HG03045 (cell line): ENCODE measurements around the gene CDK18.

ENCODE experiments used
- ATAC-seq: cut with Tn5 transposase; IDR thresholded peaks from one replicate; pipeline ENCODE4 v1.9.1; 2021; ENCODE audit warnings: mild to moderate bottlenecking, moderate library complexity; ENCODE audit not compliant: unreplicated experiment

CDK18 gene

GRCh38 chr1:205502111-205502810, 2.2 kb upstream of the CDK18 start:
- ATAC-seq = no peak

DNA sequence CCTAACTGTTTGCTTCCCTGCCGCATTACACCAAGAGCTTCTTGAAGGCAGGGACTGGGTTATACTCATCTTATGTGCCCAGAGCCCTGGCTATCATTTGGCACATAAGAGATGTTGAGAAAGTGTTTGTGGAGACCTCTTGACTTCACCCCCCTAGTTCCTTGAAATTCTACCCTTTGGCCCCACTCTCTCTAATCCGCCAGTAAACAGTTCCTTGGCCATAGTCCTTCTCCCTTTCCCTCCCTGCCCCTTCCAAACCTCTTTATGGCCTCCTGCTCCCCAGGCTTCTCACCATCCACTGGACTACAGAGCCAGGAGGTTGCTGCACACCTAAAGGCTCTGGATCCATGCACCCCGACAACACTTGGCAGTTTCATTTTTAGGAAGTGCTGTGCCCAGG, 1.5 kb upstream of the CDK18 start:
- no peak for ATAC-seq

DNA sequence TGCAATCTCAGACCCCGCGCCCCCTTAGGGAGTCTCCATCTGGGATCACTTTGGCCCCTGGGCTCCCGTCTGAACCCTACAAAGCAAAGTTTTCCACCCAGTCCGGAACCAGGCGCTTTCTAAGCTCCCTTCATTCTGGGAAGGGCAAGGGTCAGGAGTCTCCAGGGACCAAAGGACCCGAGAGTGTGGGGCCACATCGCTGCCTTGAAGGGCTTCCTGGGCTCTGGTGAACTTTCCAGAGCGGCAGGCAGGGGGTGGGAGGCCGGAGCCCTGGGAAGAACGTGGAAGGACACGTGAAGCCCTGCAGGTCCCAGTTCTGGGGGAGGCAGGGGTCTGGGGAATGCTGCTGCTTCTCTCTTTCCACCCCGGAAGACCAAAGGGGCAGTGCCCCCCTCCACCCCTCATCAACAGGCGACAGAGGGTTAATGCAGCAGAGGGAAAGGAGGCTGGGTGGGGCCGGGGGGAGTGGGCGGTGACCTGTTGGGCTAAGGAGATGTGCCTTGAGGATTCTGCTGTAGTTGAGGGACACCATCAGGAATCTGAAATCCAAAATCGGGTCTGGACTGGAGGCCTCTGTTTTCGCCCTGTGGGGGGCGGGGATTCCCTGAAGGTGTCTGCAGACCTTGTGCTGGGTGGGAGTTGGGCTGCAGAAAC, 734 bp downstream of the CDK18 start:
- ATAC-seq = no peak

DNA sequence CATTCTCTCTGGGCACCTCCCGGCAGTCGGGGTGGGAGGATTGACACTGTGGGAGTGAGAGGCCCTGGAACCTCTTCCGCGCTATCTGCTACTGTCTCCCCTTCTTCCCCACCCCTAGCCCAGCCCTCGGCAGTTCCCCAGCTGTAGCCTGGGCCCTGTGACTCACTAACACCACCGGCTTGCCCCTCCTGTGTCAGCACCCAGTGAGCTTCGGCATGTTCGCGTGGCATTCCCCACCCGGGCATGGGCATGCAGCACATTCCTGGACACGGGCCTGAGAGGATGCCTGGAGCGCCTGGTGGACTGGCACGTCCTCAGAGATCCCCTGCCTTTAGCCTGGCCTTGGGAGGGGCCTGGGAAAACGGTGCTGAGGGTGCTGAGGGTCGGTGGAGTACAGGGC, 1.3 kb downstream of the CDK18 start:
- no peak for ATAC-seq

GRCh38 chr1:205506409-205507200, 2.1 kb downstream of the CDK18 start:
- ATAC-seq = no peak

- no peak for ATAC-seq
Measured at GRCh38 chr1:205508227-205508714, 3.8 kb downstream of the CDK18 start.

DNA sequence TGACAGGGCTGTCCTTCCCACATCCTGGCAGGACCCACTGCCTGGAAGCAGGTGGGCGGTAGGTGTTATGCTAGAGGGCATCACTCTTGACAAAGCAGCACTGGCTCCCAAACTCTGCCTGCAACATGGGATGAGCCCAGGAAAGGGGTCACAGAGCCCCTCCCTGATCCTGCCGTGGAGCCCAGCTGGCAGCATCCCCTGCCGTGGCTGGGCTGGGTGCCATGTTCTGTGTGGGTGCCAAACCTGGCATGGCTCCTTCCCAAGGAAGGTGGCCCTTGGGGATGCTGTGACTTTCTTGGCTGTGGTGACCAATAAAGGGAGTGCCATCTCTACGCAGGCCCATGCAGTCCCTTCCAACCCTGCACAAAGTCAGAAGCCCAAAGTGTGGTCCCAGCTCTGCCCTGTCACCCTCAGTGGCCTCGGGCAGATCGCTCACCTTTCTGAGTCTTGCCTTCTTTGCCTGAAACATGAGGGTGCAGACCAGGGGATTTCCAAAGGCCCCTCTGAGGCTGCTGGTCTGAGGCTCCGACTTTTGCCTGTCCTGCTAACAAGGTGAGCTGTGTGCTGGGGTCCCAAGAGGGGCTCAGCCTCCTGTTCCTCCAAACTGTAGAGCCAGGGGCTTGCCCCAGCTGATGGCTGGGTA, 6.0 kb downstream of the CDK18 start:
- ATAC-seq = no peak

DNA sequence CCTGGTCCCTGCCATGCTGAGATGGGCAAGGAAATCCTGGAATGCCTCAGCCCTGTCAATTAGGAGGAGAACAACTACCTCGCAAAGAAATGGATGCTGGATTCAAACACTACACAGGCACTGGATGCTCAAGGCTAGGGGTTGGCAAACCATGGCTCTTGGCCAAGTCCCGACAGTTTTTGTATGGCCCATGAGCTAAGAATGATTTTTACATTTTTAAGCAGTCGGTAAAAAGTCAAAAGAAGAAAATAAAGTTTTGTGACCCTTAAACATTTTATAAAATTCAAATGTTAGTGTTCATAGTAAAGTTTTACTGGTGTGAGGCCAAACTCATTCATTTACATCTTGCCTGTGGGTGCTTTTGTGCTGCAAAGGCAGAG, 6.5 kb downstream of the CDK18 start:
- no peak for ATAC-seq

- no peak for ATAC-seq
Measured at GRCh38 chr1:205512059-205513045, 7.9 kb downstream of the CDK18 start.

DNA sequence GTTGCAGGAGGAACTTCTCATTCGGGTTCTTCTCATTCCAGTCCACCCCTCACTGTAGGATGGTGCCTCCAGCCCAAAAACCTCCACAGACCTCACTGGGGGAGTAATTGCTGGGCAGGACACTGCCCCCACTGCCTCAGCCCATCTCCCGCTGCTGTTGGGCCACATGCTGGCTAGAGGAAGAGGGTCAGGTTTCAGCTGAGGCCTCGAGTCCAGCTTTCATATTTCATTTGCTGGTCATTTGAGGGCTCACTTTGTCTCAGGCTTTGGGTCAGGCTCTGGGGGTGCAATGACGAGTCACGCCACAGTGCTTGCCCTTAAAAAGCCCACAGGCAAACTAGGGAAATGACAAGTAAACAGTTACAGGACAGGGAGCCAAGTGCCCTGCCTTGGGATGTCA, 9.3 kb downstream of the CDK18 start:
- no peak for ATAC-seq

GRCh38 chr1:205514211-205515142, 10.0 kb downstream of the CDK18 start:
- no peak for ATAC-seq

DNA sequence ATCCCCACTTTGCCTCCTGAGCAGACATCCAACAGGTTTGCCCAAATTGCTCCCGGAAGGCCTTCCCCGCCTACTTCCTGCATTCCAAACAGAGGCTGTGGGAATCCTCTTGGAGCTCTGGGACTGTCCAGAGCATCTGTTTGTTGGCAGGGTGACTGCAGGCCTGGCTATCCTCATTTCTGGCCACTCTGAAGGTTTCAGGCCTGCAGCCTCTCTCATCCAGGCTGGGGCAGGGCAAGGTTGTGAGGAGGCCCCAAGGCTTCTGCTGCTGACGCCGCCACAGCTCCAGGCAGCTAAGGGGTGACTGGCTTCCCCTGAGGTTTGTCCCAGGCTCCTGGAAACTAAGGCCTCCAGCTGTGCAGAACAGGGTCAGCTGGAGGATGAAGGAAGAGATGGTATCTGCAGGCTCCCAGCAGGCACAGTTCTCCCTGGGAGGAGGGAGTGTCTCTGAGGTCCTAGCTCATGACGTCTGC, 11.3 kb downstream of the CDK18 start:
- no peak for ATAC-seq

- ATAC-seq = no peak
Measured at GRCh38 chr1:205516362-205516761, 11.9 kb downstream of the CDK18 start.

- ATAC-seq = no peak
Measured at GRCh38 chr1:205517288-205517687, 12.8 kb downstream of the CDK18 start.

DNA sequence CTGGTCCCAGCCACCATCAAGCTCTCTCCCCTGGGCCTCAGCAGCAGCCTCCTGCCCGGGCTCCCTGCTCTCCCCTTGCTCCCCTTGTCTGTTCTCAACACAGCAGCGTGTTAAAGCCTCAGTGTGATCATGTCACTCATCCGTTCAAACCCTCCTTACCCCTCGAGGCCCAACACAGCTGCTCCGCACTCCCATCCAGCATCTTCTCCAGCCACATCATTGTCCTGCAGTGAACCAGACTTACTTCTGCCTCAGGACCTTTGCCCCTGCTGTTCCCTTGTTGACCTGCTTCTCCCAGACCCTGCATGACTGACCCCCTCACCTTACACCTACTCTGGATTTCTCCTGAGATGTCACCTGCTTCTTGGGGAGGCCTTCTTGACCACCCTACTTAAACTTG, 13.3 kb downstream of the CDK18 start:
- no peak for ATAC-seq

DNA sequence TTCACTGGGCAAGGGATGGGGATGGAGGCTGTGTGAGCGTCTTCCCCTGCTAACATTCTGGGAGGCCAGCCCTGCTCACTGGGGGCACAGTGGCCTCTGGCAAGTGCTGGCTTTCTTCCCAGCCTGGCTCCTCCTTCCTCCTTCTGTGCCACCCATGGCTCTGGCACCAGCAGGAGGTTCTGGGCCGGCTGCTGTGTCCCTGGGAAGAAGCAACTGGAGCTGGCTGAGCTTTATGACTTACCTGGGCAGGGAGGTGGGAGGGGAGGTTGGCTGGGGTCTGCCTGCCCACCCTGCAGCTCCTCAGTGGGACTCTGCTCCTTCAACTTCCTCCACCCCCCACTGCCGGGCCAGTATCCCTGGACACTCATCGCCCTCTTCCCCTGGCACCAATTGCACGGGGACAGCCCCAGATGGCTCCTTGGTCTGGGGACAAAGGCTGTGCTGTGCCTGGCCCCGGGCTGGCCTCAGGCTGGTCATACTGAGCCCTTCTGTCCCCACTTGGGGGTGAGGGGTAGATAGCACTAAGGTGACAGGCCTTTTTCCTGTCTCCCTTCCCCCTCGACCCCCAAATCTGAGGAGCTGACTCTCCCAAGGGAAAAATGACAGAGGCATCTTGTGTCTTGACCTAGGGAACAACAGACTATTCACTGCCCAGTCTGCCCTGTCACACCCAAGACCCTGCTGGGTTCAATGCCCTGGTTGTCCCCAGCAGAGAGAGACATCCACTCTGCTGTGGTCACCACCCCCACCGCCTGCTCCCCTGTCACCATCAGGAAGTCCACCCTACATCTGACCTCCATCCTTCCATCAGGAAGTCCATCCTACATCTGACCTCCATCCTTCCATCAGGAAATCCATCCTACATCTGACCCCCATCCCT, 14.4 kb downstream of the CDK18 start:
- ATAC-seq = no peak

- ATAC-seq = no peak
Measured at GRCh38 chr1:205519541-205520131, 15.2 kb downstream of the CDK18 start.

DNA sequence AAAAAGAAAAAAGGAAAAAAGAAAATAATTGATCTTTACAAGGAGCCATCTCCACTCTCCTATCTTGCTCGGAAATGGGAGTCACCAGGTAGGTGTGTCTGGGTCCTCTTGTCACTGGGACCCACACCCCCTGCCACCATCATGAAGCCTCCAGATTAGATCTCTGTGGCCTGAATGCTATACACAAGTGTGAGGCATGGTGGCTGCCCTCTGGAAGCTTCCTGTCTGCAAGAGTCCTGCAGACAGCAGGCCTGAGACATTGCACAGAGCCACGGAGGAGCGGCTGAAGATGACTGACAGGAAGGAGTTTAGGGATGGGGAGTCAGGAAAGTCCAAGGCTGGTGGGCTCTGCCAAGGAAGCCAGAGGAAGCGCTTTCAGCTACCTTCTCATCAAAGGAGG, 16.2 kb downstream of the CDK18 start:
- ATAC-seq = no peak
